Measurements from ENCODE around the gene OR10W1. TPM values are rescaled to one million over a fixed set of nuclear protein-coding genes. Genes with fewer than 3 reads are reported as not detected.

OR10W1 gene
- polyA plus RNA-seq, 1 of the 3 experiments (the other 2 are of a cell fraction), result not detected

GRCh38 chr11:58289266-58289665, 21.2 kb upstream of the OR10W1 start:
- Histone ChIP-seq H3K79me2 (ENCODE audit: insufficient read depth) (no peaks in the 10 kb centered on the region), H3K27ac (ENCODE audit: low read depth in 2 of 2, low read length in 1 of 2) (no peak overlapping the region), H3K27me3 (ENCODE audit: insufficient read depth) (no peaks in the 10 kb centered on the region; the same call in 1 of the 2 replicates), H3K9ac (no peak overlapping the region), H3K4me3 (ENCODE audit: low read depth in 2 of 2, low read length in 1 of 2) (no peak overlapping the region), H3K9me3 (no peaks in the 10 kb centered on the region), H3K4me1 (ENCODE audit: control insufficient read depth in 1 of 2, insufficient read depth in 2 of 2, low read depth in 1 of 2, low read length in 1 of 2) (no peaks in the 10 kb centered on the region), H4K20me1 (ENCODE audit: insufficient read depth) (no peaks in the 10 kb centered on the region), H3F3A (replicated peaks; ENCODE audit: insufficient read depth) (no peaks in the 10 kb centered on the region), H2AFZ (ENCODE audit: low read depth) (no peak overlapping the region), H3K4me2 (no peak overlapping the region), H3K9me2 (no peaks in the 10 kb centered on the region), H3K36me3 (replicated peaks in 1 of 2; ENCODE audit: control insufficient read depth in 1 of 2, insufficient read depth in 2 of 2, low read length in 1 of 2) (no peaks in the 10 kb centered on the region)
- no peak for DNase-seq
- CTCF ChIA-PET, result no interaction called here
- POLR2A ChIA-PET, result interaction anchor here (0.5 kb wide), 1 partner anchor 91 kb away, joined by 3 read pairs; no protein-coding TSS in a partner anchor
- TF ChIP-seq ZBTB33 (IDR thresholded peaks at IDR 0.05; ENCODE audit: borderline replicate concordance, low read depth) (no peak), USF2 (IDR thresholded peaks at IDR 0.05; ENCODE audit: borderline replicate concordance, low read depth, low read length) (no peak), TEAD4 (IDR thresholded peaks at IDR 0.05; ENCODE audit: borderline replicate concordance, insufficient read depth) (no peak), RXRA (IDR thresholded peaks at IDR 0.05; ENCODE audit: borderline replicate concordance, low read depth) (no peak), GATA2 (CRISPR knock-in tag; IDR thresholded peaks at IDR 0.05) (no peak), NRF1 (IDR thresholded peaks at IDR 0.05; ENCODE audit: low read depth, low read length) (no peak), TAF1 (IDR thresholded peaks at IDR 0.05; ENCODE audit: borderline replicate concordance, low read depth, low read length) (no peak), NFIC (IDR thresholded peaks at IDR 0.05; ENCODE audit: borderline replicate concordance) (no peak), RCOR1 (IDR thresholded peaks at IDR 0.05; ENCODE audit: low read length) (no peak), CTCF (IDR thresholded peaks at IDR 0.05) (no peak), GABPA (IDR thresholded peaks at IDR 0.05; ENCODE audit: low read depth) (no peak)
- 5% methylated on average over 4 of the region's 4 CpGs for WGBS (ENCODE audit: low lambda C conversion rate)

DNA sequence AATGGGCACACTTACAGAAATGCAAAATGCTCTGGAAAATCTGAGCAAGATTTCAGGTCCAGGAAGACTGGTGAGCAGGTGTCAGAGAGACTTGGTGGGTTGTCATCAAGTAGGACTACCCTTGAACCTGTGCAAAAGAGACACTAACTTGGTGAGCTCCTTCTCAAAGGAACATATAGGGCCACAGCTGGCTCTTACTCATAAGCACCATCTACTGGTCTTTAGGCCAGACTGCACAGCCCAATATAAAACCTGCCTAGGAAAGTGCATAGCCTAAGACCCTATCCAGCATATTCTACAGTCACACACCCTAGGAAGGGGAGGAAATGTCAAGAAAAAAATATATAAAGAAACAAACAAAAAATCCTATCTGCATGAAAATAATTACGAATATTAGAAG, 18.2 kb upstream of the OR10W1 start:
- Histone ChIP-seq H3K4me3 (ENCODE audit: low read depth in 2 of 2, low read length in 1 of 2) (no peak overlapping the region), H4K20me1 (ENCODE audit: insufficient read depth) (no peaks in the 10 kb centered on the region), H3F3A (replicated peaks; ENCODE audit: insufficient read depth) (no peaks in the 10 kb centered on the region), H3K4me1 (ENCODE audit: control insufficient read depth in 1 of 2, insufficient read depth in 2 of 2, low read depth in 1 of 2, low read length in 1 of 2) (no peaks in the 10 kb centered on the region), H3K27ac (ENCODE audit: low read depth in 2 of 2, low read length in 1 of 2) (no peak overlapping the region), H3K36me3 (replicated peaks in 1 of 2; ENCODE audit: control insufficient read depth in 1 of 2, insufficient read depth in 2 of 2, low read length in 1 of 2) (no peaks in the 10 kb centered on the region), H3K9me2 (no peaks in the 10 kb centered on the region), H2AFZ (ENCODE audit: low read depth) (no peak overlapping the region), H3K4me2 (no peak overlapping the region), H3K27me3 (ENCODE audit: insufficient read depth) (no peaks in the 10 kb centered on the region), H3K9me3 (no peaks in the 10 kb centered on the region), H3K9ac (no peak overlapping the region), H3K79me2 (ENCODE audit: insufficient read depth) (no peaks in the 10 kb centered on the region)
- 0% methylated on average over 1 of the region's 1 CpG for WGBS (ENCODE audit: low lambda C conversion rate)
- TF ChIP-seq, protein P1, sequence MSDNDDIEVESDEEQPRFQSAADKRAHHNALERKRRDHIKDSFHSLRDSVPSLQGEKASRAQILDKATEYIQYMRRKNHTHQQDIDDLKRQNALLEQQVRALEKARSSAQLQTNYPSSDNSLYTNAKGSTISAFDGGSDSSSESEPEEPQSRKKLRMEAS (IDR thresholded peaks at IDR 0.05; ENCODE audit: low read depth), result no peak
- TF ChIP-seq CTCF (IDR thresholded peaks at IDR 0.05) (peak; percentile 61), RAD21 (IDR thresholded peaks at IDR 0.05; ENCODE audit: low read length) (peak; percentile 56), SMC3 (IDR thresholded peaks at IDR 0.05; ENCODE audit: low read depth, low read length) (0 out of 2 replicates have a peak, but pooled peaks have one; percentile 23)
- ChIA-PET POLR2A (no interaction called here), CTCF (interaction anchor here (1.3 to 1.5 kb wide), 2 partner anchors 12 to 13 kb away, joined by 4 to 5 read pairs; no protein-coding TSS in a partner anchor)
- peak; percentile 3 for DNase-seq
